Measurements from ENCODE around the gene ADCY2.

Gene ADCY2

GRCh38 chr5:7609726-7610125 lies 213.8 kb downstream of the ADCY2 start:
- no peak for DNase-seq

DNA sequence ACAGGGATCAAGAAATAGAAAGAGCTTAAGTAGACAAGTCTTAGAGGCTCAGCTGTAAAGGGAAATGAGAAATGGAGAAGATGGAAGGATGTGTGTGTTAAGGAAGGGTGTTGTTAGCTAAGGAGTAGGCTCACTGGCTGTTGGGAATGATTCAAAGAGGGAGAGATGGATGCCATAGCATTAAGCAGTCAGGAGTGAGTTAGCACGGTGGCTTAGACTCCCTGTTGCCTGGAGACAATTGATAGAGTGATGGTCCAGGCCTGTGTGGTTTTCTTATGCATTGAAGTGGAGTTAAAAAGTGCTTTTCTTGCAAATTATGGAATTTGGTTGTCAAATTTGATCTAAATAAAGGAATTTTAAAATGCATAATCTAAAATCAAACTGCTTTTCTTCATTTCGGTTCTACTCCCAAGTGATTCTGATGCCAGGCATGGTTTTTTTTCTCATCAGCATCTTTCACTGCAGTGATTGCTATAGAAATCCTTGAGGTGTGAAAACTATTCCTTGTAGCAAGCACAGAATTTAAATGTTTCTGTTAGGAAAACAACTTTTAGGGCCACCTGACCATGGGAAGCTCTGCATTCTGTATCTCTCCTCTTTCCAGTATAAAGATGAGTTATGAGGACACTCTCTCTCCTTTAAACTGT lies 214.7 kb downstream of the ADCY2 start:
- DNase-seq = no peak

DNA sequence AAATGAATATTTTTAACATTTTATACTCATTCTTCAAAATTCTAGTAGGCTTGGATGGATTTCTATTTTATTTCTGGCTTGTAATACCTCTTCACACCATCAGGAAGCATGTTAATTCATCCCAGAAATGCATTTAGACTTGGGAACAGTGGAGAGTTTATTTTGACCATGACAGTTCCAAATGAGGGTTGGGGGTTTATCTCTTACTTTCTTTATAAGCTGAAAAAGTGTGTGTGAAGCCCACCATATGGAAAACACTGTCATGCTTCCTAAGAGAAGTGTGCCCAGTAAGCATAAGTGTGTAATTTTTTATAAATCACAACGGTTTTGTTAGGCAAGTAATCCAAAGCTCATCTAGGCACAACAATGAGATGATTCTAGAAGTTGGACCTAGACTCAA lies 215.6 kb downstream of the ADCY2 start:
- DNase-seq = no peak

DNA sequence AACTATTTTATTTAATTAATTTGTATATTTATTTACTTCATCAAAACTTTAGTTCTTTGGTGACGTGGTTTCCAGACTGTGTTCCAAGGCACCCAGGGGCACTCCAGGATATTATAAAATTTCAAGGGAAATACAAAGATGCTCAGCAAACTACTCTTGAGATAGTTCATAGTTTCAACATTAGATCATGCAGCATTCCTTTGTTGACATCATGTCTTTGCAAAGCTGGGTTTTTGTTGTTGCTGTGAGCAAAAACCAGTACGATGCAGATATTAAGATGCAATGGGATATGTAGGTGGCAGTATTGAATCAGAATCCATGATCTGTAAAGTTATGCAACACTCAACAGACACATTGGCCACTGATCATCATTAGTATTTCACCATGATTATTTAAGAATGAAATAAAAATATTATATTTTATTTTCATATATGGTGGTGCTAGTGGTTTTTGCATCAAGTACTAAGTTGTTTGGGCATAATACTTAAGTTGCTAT lies 219.7 kb downstream of the ADCY2 start:
- DNase-seq = no peak

DNA sequence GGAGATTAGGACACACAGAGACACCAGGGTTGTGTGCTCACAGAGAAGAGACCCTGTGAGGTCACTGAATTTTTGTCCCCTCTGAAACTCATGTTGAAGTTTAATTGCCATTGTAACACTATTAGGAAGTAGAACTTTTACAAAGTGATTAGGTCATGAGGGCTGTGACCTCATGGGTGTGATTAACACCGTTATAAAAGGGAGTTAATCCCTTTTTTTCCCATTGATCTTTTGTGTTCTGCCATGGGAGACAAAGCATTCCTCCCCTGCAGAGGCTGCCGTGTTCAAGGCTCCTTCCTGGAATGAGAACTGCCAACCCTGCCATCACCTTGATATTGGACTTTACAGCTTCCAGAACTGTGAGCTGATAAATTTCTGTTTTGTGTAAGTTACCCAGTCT lies 221.0 kb downstream of the ADCY2 start:
- no peak for DNase-seq

DNA sequence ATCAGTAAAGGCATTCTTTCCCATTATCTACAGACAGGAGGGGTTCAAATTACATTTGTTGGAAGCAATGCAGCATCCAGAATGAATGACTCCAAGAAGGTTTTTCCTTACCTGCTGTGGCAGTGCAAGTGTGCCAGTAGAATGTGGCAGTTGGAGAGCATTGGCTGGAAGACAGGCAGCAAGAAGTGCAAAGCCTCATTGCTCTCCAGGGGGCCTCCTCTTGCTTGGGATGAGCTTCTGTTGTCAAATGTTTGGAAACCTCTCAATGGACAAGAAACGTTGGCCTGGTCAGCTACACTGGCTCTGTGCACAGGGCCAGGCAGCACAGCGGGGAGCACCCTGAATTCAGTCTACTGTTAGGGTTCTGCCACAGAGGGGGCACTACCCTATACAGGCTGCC lies 226.6 kb downstream of the ADCY2 start:
- DNase-seq = no peak

- no peak for DNase-seq
Measured at GRCh38 chr5:7625740-7626139, 229.8 kb downstream of the ADCY2 start.

- no peak for DNase-seq
Measured at GRCh38 chr5:7628248-7628647, 232.3 kb downstream of the ADCY2 start.

DNA sequence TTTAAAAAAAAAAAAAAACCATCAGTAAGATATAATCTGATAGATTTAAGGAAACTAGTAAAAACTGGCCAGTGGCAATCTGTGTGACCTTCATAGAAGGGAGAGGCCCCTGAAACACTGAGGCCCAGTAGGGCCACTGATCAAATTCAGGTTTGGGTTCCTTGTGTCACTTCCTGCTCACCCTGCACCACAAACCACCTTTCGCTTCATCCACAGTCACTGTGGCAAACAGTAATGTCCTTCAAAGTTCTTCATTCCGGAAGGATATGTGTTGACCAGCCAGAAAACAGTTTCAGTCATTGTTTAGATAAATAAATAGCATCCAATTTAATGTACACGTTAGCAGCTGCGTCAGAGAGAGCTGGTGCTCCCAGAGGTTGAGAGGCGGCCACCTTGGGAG lies 232.9 kb downstream of the ADCY2 start:
- DNase-seq = no peak

GRCh38 chr5:7629561-7629960 lies 233.6 kb downstream of the ADCY2 start:
- DNase-seq = no peak

DNA sequence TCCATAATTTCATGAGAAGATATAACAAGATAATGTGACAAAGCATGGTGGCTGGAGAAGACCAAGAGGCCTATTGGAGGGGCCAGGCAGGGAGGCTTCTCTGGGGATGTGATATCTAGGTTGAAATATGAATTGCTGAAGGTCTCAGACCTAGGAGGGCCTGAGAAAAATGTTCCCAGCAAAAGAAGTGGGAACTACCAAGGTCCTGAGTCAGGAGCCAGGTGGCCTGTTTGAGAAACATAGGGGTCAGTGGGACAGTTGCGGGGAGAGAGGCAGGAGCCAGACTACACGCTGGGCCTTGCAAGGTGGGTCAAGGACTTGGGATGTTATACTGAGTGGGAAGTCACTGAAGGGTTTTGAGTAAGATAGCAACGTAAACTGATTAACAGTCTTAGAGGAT lies 238.9 kb downstream of the ADCY2 start:
- no peak for DNase-seq

DNA sequence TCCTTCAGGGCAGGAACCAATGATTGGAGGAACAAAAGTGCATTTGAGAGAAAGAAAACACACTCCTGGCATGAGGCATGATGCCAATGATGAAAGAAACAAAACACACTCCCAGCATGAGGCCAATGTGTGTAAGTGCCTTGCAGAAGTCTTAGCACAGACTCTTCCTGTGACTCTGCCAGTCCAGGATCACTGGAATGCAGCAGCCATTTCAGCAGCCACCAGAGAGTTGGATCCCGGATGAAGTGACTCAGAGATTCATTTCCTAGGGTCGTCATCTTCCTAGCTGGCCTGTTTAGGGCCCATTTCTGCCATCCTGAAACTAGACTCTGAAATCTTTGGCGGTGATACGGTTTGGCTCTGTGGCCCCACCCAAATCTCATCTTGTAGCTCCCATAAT lies 242.5 kb downstream of the ADCY2 start:
- DNase-seq = no peak

GRCh38 chr5:7642029-7642428 lies 246.1 kb downstream of the ADCY2 start:
- DNase-seq = no peak

DNA sequence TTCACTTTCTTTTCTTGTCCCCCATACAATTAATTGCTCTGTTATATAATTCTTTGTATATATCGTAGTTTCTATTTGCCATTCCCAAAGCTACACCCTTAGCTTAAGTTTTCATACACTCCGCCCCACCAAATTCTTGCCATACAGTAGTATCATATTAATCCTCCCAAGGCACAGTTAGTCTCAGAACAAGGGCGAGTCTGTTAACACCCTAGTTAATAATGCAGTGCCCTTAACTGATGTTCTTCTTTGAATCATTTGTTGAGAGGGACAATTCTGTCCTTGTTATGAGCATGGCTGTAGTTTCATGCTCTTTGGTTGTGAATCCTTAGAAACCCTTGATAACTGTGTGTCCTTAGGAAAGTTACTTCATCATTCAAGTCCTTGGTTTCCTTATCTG lies 248.8 kb downstream of the ADCY2 start:
- DNase-seq = no peak

DNA sequence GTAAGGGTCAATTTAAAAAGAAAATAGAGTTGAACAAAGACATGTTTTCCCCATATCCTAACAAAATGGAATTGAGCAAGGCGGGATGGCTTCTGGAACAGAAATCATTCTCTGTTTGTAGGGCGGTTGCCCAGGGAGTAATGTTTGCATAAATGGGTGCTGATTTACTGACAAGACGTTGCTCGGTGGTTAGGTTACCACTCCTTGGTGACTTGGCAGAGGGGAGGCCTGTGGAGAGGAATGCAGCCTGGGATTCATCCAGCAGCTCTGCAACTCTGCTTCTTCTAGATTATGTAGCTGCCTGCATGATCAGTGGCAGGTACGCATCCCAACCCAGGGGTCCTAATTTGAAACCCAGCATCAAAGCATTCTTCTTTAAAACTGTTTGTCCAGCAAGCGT lies 254.8 kb downstream of the ADCY2 start:
- no peak for DNase-seq

DNA sequence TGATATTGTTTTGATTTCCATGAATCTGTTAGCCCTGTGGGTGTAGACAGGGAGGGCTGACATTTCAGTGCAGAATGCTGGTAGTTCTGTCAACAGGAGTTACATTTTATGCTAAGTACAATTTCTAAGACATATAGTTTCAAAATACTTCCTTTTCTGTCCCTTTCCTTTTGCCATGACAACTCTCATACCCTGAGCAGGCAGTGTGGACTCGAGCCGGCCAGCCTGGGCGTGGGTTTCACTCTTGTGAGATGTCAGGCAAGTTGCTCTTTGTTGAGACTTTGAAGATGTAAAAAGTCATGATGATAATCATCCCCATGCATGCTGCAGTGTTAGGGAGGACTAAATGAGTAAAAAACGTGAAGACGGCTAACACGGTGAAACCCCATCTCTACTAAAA lies 257.1 kb downstream of the ADCY2 start:
- no peak for DNase-seq

- no peak for DNase-seq
Measured at GRCh38 chr5:7657153-7657552, 261.2 kb downstream of the ADCY2 start.

DNA sequence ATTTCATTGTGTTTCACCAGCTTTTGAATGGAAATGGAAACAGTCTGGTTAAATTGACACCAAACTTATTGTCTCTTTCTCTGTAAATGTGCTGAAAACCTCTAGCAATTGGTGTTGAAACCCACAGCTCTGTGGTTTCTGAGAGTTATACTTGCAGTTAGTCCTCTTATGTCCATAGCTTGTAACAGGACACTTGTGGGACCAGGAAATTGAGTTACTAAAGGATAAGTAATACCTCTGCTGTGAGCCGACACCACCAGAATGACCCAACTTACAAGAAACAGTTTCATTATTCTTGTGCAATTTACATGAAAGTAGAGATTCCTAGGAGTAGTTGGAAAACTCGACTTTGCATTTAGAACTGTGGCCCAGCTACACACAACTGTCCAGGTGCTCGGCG lies 263.5 kb downstream of the ADCY2 start:
- no peak for DNase-seq

GRCh38 chr5:7662289-7662688 lies 266.4 kb downstream of the ADCY2 start:
- no peak for DNase-seq

DNA sequence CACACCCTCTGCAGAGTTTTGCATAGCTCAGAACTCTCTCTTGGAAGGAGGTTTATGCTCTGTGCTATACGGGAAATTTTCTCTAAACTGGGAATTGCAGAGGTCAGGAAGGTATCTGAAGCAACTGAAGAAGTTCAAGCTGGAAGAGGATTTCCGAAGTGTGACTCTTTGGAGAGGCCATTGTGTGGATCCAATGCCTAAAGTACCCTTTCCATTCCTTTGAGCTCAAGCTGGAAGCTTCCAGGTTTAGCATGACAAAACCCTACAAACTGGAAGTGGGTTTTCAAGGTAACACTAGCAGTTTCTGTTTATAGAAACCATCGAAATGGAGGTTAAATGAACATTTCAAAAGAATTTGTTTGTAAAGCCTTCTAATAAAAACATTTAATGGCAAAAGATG lies 267.9 kb downstream of the ADCY2 start:
- no peak for DNase-seq

DNA sequence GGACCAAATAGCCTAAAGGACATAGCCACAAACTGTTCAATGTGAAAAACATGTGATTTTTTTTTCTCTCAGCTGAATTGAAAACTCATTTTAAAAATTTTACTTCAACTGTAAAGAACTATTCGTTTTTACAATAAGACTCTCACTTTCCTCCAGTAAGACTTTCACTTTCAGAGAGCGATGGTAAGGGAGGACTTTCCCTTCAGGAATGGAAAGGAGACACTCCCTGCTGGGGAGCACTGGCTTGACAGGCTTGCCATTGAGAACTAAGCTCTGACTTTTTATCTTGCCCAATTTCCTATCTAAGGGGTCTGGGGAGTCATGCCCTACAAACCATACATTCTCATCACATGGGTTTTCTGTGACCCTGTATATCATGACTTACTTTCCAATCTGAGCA lies 268.3 kb downstream of the ADCY2 start:
- DNase-seq = no peak

- DNase-seq = no peak
Measured at GRCh38 chr5:7667216-7667767, 271.4 kb downstream of the ADCY2 start.

GRCh38 chr5:7668161-7668560 lies 272.2 kb downstream of the ADCY2 start:
- DNase-seq = no peak

- DNase-seq = no peak
Measured at GRCh38 chr5:7668627-7669026, 272.7 kb downstream of the ADCY2 start.

DNA sequence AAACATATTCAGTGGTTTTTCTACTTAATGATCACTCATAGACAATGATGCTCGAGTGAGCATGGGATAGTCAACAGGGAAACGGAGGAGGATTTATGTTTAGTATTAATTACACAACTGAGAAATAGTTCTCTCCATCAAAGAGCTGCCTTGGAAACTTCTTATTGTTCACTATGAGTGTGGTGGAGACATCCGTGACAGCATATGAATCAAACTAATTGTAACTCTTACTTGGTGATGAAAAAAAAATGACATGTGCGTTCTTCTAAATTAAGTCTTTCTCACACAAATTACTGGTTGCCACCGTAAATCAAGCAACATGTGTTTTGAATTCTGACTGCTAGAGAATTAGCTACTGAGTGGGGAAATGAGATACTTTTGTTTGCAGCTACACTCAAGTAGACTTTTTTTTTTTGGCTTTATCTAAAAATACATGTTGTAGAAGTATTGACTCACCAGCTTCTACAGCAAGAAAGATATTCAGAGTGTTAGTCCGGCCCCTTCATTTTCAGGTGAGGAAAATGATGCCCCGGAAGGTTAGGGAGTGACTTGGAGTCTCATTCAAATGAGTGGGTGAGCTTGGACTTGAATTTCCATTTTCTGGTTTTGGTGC lies 275.5 kb downstream of the ADCY2 start:
- DNase-seq = no peak
